B cell (primary cell): ENCODE measurements around the gene VEZT. TPM values are rescaled to one million over a fixed set of nuclear protein-coding genes. Genes with fewer than 3 reads are reported as not detected.
"Not testable (repeated sequence)": the region's sequence is repeated elsewhere in the genome, so short reads cannot be mapped to it uniquely, and the experiment has no call there.

Experiments used
- ATAC-seq: fragments of 200-7000 bp; cut with Tn5 transposase; one replicate; pipeline ENCODE4 v1.10.0; 2021; ENCODE audit warnings: low read depth, mild to moderate bottlenecking, moderate number of reproducible peaks, moderate library complexity
- CTCF ChIA-PET: fragments of 350-600 bp; sonication (Branson Sonifier 250); formaldehyde crosslinking; loops from one replicate; lab custom pipeline; 2021; ENCODE audit warnings: antibody characterized with exemption, inconsistent platforms; lab: Charles Lee
- POLR2A ChIA-PET: fragments of 350-600 bp; sonication (Branson Sonifier 250); formaldehyde crosslinking; loops from one replicate; lab custom pipeline; 2021; ENCODE audit warnings: antibody characterized with exemption; lab: Charles Lee
- DNase-seq: peaks from one replicate; pipeline ENCODE4 v3.0.0; 2013
- H2AFZ ChIP-seq: 2 replicates; pipeline ENCODE4 v1.6.1; 2012; ENCODE audit warnings: mild to moderate bottlenecking, low read depth, low read length; ENCODE audit not compliant: insufficient read depth, poor library complexity, severe bottlenecking
- H3K27ac ChIP-seq, 2 donors: 1 replicate in 1 of 2; 2 replicates in 1 of 2; pipeline ENCODE4 v1.5.1; 2012 to 2013; ENCODE audit warnings: low read length in 2 of 2, mild to moderate bottlenecking in 2 of 2, moderate library complexity in 1 of 2
- H3K27me3 ChIP-seq, 4 experiments: fragments of 200-600 bp in 1 of 4; sonication (generic) in 1 of 4; replicated peaks in 1 of 4; 1 replicate in 2 of 4; 2 replicates in 2 of 4; pipeline versions ENCODE4 v1.6.1 to v1.7.0; 2013 to 2016; ENCODE audit warnings: low read length in 3 of 4, mild to moderate bottlenecking in 2 of 4, mixed read lengths in 1 of 4, moderate library complexity in 1 of 4; ENCODE audit not compliant: insufficient read depth in 4 of 4, control insufficient read depth in 3 of 4; ENCODE audit errors: control extremely low read depth in 1 of 4
- H3K36me3 ChIP-seq, 2 experiments: replicated peaks in 1 of 2; 1 replicate in 1 of 2; 2 replicates in 1 of 2; pipeline versions ENCODE4 v1.6.1 to v1.7.1; 2013; ENCODE audit warnings: low read length in 1 of 2; ENCODE audit not compliant: insufficient read depth in 2 of 2, control insufficient read depth in 1 of 2; ENCODE audit errors: control extremely low read depth in 1 of 2, extremely low read depth in 1 of 2
- H3K4me1 ChIP-seq, 2 donors: fragments of 200-600 bp in 1 of 2; sonication (generic) in 1 of 2; 1 replicate in 1 of 2; 2 replicates in 1 of 2; pipeline versions ENCODE4 v1.5.1 to v1.6.1; 2013 to 2017; ENCODE audit warnings: low read length in 2 of 2; ENCODE audit not compliant: control insufficient read depth in 2 of 2, insufficient read depth in 2 of 2
- H3K4me2 ChIP-seq: replicated peaks from 2 replicates; pipeline ENCODE3; 2012; ENCODE audit warnings: mild to moderate bottlenecking, low read depth, low read length; ENCODE audit not compliant: poor library complexity, severe bottlenecking
- H3K4me3 ChIP-seq, 5 experiments: fragments of 200-600 bp in 1 of 5; sonication (generic) in 1 of 5; 1 replicate in 3 of 5; 2 replicates in 2 of 5; pipeline versions ENCODE4 v1.5.1 to v1.7.0; 2011 to 2016; ENCODE audit warnings: low read length in 4 of 5, mild to moderate bottlenecking in 4 of 5, low read depth in 2 of 5, control low read depth in 1 of 5, moderate library complexity in 1 of 5; ENCODE audit not compliant: insufficient read depth in 1 of 5; ENCODE audit errors: control extremely low read depth in 1 of 5, extremely low read depth in 1 of 5
- H3K79me2 ChIP-seq: fragments of 200-600 bp; sonication (generic); one replicate; pipeline ENCODE4 v1.6.0; 2016; ENCODE audit warnings: low read length; ENCODE audit not compliant: control insufficient read depth, insufficient read depth
- H3K9ac ChIP-seq: fragments of 200-600 bp; sonication (generic); 2 replicates; pipeline ENCODE4 v1.6.1; 2017; ENCODE audit warnings: mild to moderate bottlenecking, low read length, moderate library complexity
- H3K9me3 ChIP-seq, 3 donors: one replicate each; pipeline versions ENCODE4 v1.6.1 to v1.7.1; 2013; ENCODE audit warnings: low read length in 2 of 3; ENCODE audit not compliant: control insufficient read depth in 2 of 3, insufficient read depth in 1 of 3; ENCODE audit errors: control extremely low read depth in 1 of 3
- H4K20me1 ChIP-seq: 2 replicates; pipeline ENCODE4 v1.6.0; 2012; ENCODE audit warnings: mild to moderate bottlenecking, low read length; ENCODE audit not compliant: insufficient read depth, control insufficient read depth, poor library complexity, severe bottlenecking
- H3K27ac Mint-ChIP-seq: one replicate; pipeline ENCODE4 v1.8.0; 2021; ENCODE audit warnings: mixed read lengths
- H3K27me3 Mint-ChIP-seq: one replicate; pipeline ENCODE4 v1.8.0; 2021; ENCODE audit warnings: mixed read lengths
- H3K4me1 Mint-ChIP-seq: one replicate; pipeline ENCODE4 v1.8.0; 2021; ENCODE audit warnings: mixed read lengths
- H3K4me3 Mint-ChIP-seq: one replicate; pipeline ENCODE4 v1.8.0; 2021; ENCODE audit warnings: mixed read lengths
- H3K9me3 Mint-ChIP-seq: one replicate; pipeline ENCODE4 v1.8.0; 2022; ENCODE audit warnings: mixed read lengths; ENCODE audit not compliant: insufficient read depth
- CTCF ChIP-seq: fragments of 200-600 bp; IDR thresholded peaks from one replicate; pipeline ENCODE4 v1.8.0; 2022; ENCODE audit warnings: antibody characterized with exemption, mild to moderate bottlenecking
- EZH2 ChIP-seq: IDR thresholded peaks from 2 replicates; pipeline ENCODE4 v1.6.1; 2012; ENCODE audit warnings: borderline replicate concordance, low read depth, mild to moderate bottlenecking, moderate library complexity, low read length; ENCODE audit not compliant: insufficient read depth, poor library complexity, severe bottlenecking
- WGBS: methylation state at CpG from one replicate; pipeline ENCODE4 v1.1.5; 2013; ENCODE audit warnings: missing lambda C conversion rate; ENCODE audit not compliant: insufficient coverage; 5-methylcytosine and 5-hydroxymethylcytosine counted together
- intact Hi-C: fragments of 100-400 bp; cut with micrococcal nuclease; formaldehyde crosslinking; loops from one replicate; pipeline ENCODE4 v1.10.0; 2022
- polyA plus RNA-seq: library from polyadenylated mRNA; depleted of rRNA; stranded (reverse); fragments of >200 nt; gene quantifications from 2 replicates; pipeline ENCODE4 v1.2.3, GENCODE V29; 2012
- total RNA-seq, 2 donors: library from RNA; stranded (reverse); fragments of 120-200 nt in 1 of 2; gene quantifications; 1 replicate in 1 of 2; 2 replicates in 1 of 2; pipeline versions ENCODE4 v1.2.3 to v1.2.4, GENCODE V29; 2013 to 2022

VEZT gene
- total and polyA plus RNA-seq, 2 donors (not counting 1 experiment from before 2014, with no cell fraction given), result 19.9 to 61.8 TPM

- no peak overlapping the region for H3K9ac ChIP-seq
These were observed 21.6 kb downstream of the VEZT start for GRCh38 chr12:95239216-95239615.

GRCh38 chr12:95239835-95240234 lies 22.2 kb downstream of the VEZT start:
- 100% methylated on average over 1 of the region's 2 CpGs for WGBS
- POLR2A ChIA-PET, result not testable (repeated sequence)

More at GRCh38 chr12:95239216-95239615, 21.6 kb downstream of the VEZT start:
- Mint-ChIP-seq H3K27ac (no peak overlapping the region), H3K4me1 (peaks cover 18% of the 10 kb centered on the region), H3K4me3 (no peak overlapping the region), H3K27me3 (no peaks in the 10 kb centered on the region), H3K9me3 (no peaks in the 10 kb centered on the region)
- Histone ChIP-seq H3K79me2 (peaks cover 58% of the 10 kb centered on the region), H3K4me1 (no peaks in the 10 kb centered on the region), H3K4me3 (no peak overlapping the region), H3K27me3 (no peaks in the 10 kb centered on the region), H3K4me2 (no peak overlapping the region), H3K9me3 (peaks cover 0 to 1% (median 0%) of the 10 kb centered on the region in 3 donors), H2AFZ (no peak overlapping the region), H3K27ac (no peak overlapping the region), H4K20me1 (peaks cover 28% of the 10 kb centered on the region), H3K36me3 (peaks cover 0 to 9% of the 10 kb centered on the region in 2 experiments)
- DNase-seq, result no peak
- no peak for TF ChIP-seq CTCF
- TF ChIP-seq EZH2, result no peak
- no peak for ATAC-seq
- intact Hi-C loops, result no loop called here
- CTCF ChIA-PET, result no interaction called here
- POLR2A ChIA-PET, result no interaction called here

More at GRCh38 chr12:95239835-95240234, 22.2 kb downstream of the VEZT start:
- H3K27me3 ChIP-seq, H3K27ac ChIP-seq, H3K4me3 Mint-ChIP-seq, intact Hi-C loops, H3K9ac ChIP-seq, H3K4me2 ChIP-seq, ATAC-seq, DNase-seq, CTCF ChIA-PET, H3K9me3 ChIP-seq, H3K27me3 Mint-ChIP-seq, H3K4me1 ChIP-seq, H3K4me3 ChIP-seq, H3K27ac Mint-ChIP-seq, H3K36me3 ChIP-seq, H2AFZ ChIP-seq, H3K9me3 Mint-ChIP-seq: not testable (repeated sequence)
- Histone ChIP-seq H4K20me1 (peaks cover 28% of the 10 kb centered on the region), H3K79me2 (peaks cover 55% of the 10 kb centered on the region)
- H3K4me1 Mint-ChIP-seq, result peaks cover 18% of the 10 kb centered on the region
